ENCODE results near the gene HHATL. TPM values are rescaled to one million over a fixed set of nuclear protein-coding genes. Genes with fewer than 3 reads are reported as not detected.

The HHATL gene
- total and polyA plus RNA-seq, 4 donors, result 0.17 TPM; not detected in 3

- Histone ChIP-seq H3K27ac (ENCODE audit: low read depth in 1 of 2, low read length in 2 of 2) (no peak overlapping the region), H3K27me3 (ENCODE audit: control insufficient read depth in 4 of 4, insufficient read depth in 4 of 4, low read length in 3 of 4) (no peaks in the 10 kb centered on the region), H3K4me1 (ENCODE audit: control insufficient read depth in 4 of 4, insufficient read depth in 4 of 4, low read length in 3 of 4) (peaks cover 5 to 13% (median 11%) of the 10 kb centered on the region in 4 donors), H3K9ac (ENCODE audit: low read depth in 1 of 2, low read length in 2 of 2) (no peak overlapping the region), H3K4me3 (ENCODE audit: low read depth in 1 of 3, low read length in 3 of 3) (no peak overlapping the region), H3K36me3 (ENCODE audit: control insufficient read depth in 4 of 4, insufficient read depth in 3 of 4, low read depth in 1 of 4, low read length in 3 of 4) (peaks cover 0 to 4% (median 1%) of the 10 kb centered on the region in 4 donors), H3K9me3 (ENCODE audit: control insufficient read depth in 4 of 4, low read length in 3 of 4) (no peaks in the 10 kb centered on the region)
- TF ChIP-seq YY1 (IDR thresholded peaks at IDR 0.05), result no peak
- no peak for TF ChIP-seq SP1 (IDR thresholded peaks at IDR 0.05)
- TF ChIP-seq REST (IDR thresholded peaks at IDR 0.05), result no peak
- no peak for TF ChIP-seq ATF3 (IDR thresholded peaks at IDR 0.05)
- TF ChIP-seq ZBTB33 (IDR thresholded peaks at IDR 0.05), result no peak
- TF ChIP-seq NR2F2 (IDR thresholded peaks at IDR 0.05), result no peak
- TF ChIP-seq RAD21 (IDR thresholded peaks at IDR 0.05), result no peak
- no peak for TF ChIP-seq JUND (IDR thresholded peaks at IDR 0.05)
- TF ChIP-seq MAX (IDR thresholded peaks at IDR 0.05), result no peak
- no peak for TF ChIP-seq HNF4A (conservative IDR thresholded peaks at IDR 0.05)
- no peak for TF ChIP-seq FOXA2 (IDR thresholded peaks at IDR 0.05)
- no peak for TF ChIP-seq RXRA (IDR thresholded peaks at IDR 0.05)
- TF ChIP-seq TAF1 (conservative IDR thresholded peaks at IDR 0.05), result no peak
- TF ChIP-seq HNF4G (IDR thresholded peaks at IDR 0.05), result no peak
- TF ChIP-seq FOXA1 (IDR thresholded peaks at IDR 0.05), result no peak
- TF ChIP-seq EGR1 (IDR thresholded peaks at IDR 0.05; ENCODE audit: low read depth in 2 of 2), result no peak
- no peak for TF ChIP-seq GABPA (IDR thresholded peaks at IDR 0.05 in 1 of 2, conservative IDR thresholded peaks at IDR 0.05 in 1 of 2)
- TF ChIP-seq CTCF (IDR thresholded peaks at IDR 0.05; ENCODE audit: low read depth, low read length, missing input control), result no peak
- 92% methylated on average over 6 of the region's 6 CpGs for WGBS
- DNase-seq (ENCODE audit: low spot score), result peak; percentile 33
Measured at GRCh38 chr3:42655980-42656679, 46.5 kb downstream of the HHATL start.

Measured in liver (tissue), 9 donors.